ENCODE data around the gene KCNB1.

DNA sequence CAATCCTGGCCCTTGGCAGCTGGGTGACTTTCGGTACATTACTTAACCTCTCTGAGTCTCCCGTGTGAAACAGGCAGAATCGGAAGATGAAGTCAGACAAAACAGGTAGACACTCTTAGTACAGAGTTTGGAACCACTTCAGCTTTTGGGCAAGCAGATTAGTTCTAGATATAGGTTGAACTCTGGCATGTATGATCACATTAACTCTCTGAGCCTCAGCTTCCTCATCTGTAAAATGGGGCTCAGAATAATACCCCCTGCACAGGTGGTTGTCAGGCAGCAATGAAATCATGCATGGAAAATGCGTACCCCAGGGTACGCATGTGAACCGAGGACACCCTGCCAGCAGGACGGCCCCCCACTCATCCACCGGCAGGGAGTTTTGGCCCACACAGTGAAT is 87.7 kb downstream of the KCNB1 start:
- TF ChIP-seq CTCF (IDR thresholded peaks at IDR 0.05; ENCODE audit: low read depth, low read length) = no peak
- TF ChIP-seq POLR2A (IDR thresholded peaks at IDR 0.05; ENCODE audit: extremely low read depth, insufficient read length) = no peak

Measured in NB4 (cell line).